Mucosa of stomach (tissue), 1 donor: Measurements from ENCODE around the gene NPAS3.

ENCODE experiments used
- H3K27me3 ChIP-seq: one replicate; pipeline ENCODE4 v1.7.0; 2013; ENCODE audit warnings: mild to moderate bottlenecking, low read length; ENCODE audit not compliant: control insufficient read depth, insufficient read depth
- H3K36me3 ChIP-seq: one replicate; pipeline ENCODE4 v1.7.0; 2013; ENCODE audit warnings: low read length; ENCODE audit not compliant: control insufficient read depth, insufficient read depth
- H3K4me1 ChIP-seq: one replicate; pipeline ENCODE4 v1.7.0; 2013; ENCODE audit warnings: mild to moderate bottlenecking, low read length; ENCODE audit not compliant: control insufficient read depth, insufficient read depth
- H3K4me3 ChIP-seq: one replicate; pipeline ENCODE4 v1.7.0; 2013; ENCODE audit warnings: low read length
- H3K9ac ChIP-seq: one replicate; pipeline ENCODE4 v1.7.0; 2013; ENCODE audit warnings: mild to moderate bottlenecking, low read length, moderate library complexity
- H3K9me3 ChIP-seq: one replicate; pipeline ENCODE4 v1.7.0; 2013; ENCODE audit warnings: mild to moderate bottlenecking, low read length, moderate library complexity; ENCODE audit not compliant: control insufficient read depth
- donor health status: Pancreatic carcinoma.

NPAS3 gene

GRCh38 chr14:33576014-33576413, 637.3 kb downstream of the NPAS3 start:
- no peaks in the 10 kb centered on the region for H3K27me3 ChIP-seq
- H3K4me1 ChIP-seq, result no peaks in the 10 kb centered on the region
- no peak overlapping the region for H3K9ac ChIP-seq
- no peaks in the 10 kb centered on the region for H3K9me3 ChIP-seq
- no peak overlapping the region for H3K4me3 ChIP-seq
- H3K36me3 ChIP-seq, result no peaks in the 10 kb centered on the region

DNA sequence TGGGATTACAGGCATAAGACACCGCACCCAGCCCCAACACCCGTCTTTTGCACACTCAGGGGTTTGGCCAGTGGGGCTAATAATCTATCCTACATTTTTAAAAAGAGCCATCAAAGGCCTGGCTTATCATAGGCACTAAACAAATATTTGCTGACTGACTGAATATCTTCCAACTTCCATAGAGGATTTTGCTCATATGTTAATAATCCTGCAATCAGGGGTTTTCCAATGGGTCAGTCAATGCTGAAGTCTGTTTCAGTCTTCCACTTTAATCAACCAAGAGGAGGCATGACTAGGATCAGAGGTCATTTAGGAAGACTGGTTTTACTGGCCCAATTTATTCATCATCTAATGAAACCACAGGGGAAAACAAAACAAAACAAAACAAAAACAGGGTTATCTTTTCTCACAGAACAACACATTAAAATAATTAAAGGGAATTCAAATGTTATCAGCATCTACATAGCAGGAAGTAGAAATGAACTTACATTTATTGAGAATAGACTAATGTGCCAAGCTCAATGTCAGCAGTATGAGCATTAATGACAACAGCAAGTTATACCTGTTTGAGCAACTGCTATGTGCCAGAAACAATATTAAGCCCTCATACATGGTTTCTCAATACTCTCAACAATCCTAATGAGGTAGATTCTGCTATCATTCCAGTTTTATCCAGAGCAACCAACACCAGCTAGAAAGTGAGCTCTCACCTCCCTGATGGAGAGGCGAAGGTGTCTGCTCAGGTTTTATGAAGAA, 640.0 kb downstream of the NPAS3 start:
- Histone ChIP-seq H3K36me3 (no peaks in the 10 kb centered on the region), H3K9ac (no peak overlapping the region), H3K4me1 (no peaks in the 10 kb centered on the region), H3K4me3 (no peak overlapping the region), H3K27me3 (no peaks in the 10 kb centered on the region), H3K9me3 (no peaks in the 10 kb centered on the region)

DNA sequence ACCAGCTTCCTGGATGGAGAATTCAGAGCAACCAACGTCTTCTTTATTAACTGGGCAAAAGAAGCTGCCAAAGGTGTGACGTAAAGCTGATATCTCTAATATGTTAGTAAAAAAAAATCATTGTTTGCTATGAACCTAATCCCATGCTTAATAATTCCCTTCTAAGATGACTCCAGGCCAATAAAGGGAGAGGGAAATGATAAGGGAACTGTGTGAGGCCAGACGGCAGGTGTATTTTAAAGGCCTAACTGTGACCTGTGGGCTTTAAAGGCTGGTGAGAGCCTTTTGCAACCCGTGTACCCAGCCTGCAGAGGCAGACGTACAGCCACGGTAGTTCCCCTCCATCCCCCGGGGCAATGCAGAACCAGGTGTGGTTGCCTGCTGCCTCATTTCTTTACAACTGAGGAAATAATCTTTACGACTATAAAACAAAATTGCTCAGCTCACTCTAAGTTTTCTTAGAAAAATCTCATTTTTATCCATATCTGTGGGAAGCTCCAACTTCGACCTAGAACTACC, 641.6 kb downstream of the NPAS3 start:
- H3K4me1 ChIP-seq, result no peaks in the 10 kb centered on the region
- H3K27me3 ChIP-seq, result no peaks in the 10 kb centered on the region

GRCh38 chr14:33580841-33581240, 642.2 kb downstream of the NPAS3 start:
- Histone ChIP-seq H3K4me1 (no peaks in the 10 kb centered on the region), H3K36me3 (no peaks in the 10 kb centered on the region), H3K4me3 (no peak overlapping the region), H3K9ac (no peak overlapping the region), H3K27me3 (no peaks in the 10 kb centered on the region), H3K9me3 (no peaks in the 10 kb centered on the region)

More for the DNA sequence above, 641.6 kb downstream of the NPAS3 start:
- Histone ChIP-seq H3K36me3 (no peaks in the 10 kb centered on the region), H3K9ac (no peak overlapping the region), H3K4me3 (no peak overlapping the region), H3K9me3 (no peaks in the 10 kb centered on the region)

DNA sequence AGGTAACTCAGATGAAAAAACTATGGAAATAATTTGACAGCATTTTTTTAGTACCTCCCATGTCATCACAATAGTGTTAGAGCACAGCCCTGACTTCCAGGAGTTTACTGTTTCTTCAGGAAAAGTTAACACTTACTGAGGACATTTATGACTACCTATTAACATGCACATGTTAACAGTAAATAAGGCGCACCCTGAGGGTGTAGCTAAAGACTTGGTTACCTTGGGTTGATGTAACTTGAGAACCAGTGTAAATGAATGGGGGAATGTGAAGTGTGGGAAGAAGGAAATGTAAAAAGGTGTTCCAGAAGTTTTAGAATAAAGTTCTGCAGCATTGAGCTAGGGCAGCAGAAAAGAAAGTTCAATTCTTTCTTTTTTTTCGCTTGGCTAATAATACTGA, 646.0 kb downstream of the NPAS3 start:
- H3K9ac ChIP-seq, result no peak overlapping the region
- H3K27me3 ChIP-seq, result no peaks in the 10 kb centered on the region
- H3K9me3 ChIP-seq, result no peaks in the 10 kb centered on the region
- H3K36me3 ChIP-seq, result no peaks in the 10 kb centered on the region
- no peaks in the 10 kb centered on the region for H3K4me1 ChIP-seq
- H3K4me3 ChIP-seq, result no peak overlapping the region

- H3K9ac ChIP-seq, result no peak overlapping the region
- no peak overlapping the region for H3K4me3 ChIP-seq
- no peaks in the 10 kb centered on the region for H3K4me1 ChIP-seq
These were observed 648.1 kb downstream of the NPAS3 start for GRCh38 chr14:33586806-33587205.

DNA sequence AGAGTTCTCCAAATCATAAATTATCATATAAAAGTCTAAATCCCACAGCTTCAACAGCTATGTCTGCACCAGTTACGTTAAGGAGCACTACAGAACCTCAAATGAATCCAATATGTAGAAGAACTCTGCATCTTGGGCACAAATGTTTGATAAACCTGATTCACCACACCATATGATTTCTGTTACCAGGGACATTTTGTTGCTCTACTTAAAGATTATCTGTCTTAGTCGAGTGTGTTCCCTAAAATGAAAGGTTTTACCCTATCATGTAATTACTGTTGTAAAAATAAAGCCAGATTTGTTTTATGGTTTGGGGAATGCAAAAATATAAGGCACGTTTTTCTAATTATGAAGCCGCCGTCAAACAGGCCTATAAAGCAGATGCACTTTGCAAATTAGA, 649.1 kb downstream of the NPAS3 start:
- Histone ChIP-seq H3K27me3 (no peaks in the 10 kb centered on the region), H3K4me3 (no peak overlapping the region), H3K36me3 (no peaks in the 10 kb centered on the region), H3K9me3 (no peaks in the 10 kb centered on the region), H3K4me1 (no peaks in the 10 kb centered on the region), H3K9ac (no peak overlapping the region)

More at GRCh38 chr14:33586806-33587205, 648.1 kb downstream of the NPAS3 start:
- no peaks in the 10 kb centered on the region for H3K9me3 ChIP-seq
- H3K27me3 ChIP-seq, result no peaks in the 10 kb centered on the region
- H3K36me3 ChIP-seq, result no peaks in the 10 kb centered on the region

- no peaks in the 10 kb centered on the region for H3K9me3 ChIP-seq
- no peaks in the 10 kb centered on the region for H3K27me3 ChIP-seq
- H3K9ac ChIP-seq, result no peak overlapping the region
- no peaks in the 10 kb centered on the region for H3K36me3 ChIP-seq
- H3K4me3 ChIP-seq, result no peak overlapping the region
- H3K4me1 ChIP-seq, result no peaks in the 10 kb centered on the region
These were observed 650.1 kb downstream of the NPAS3 start for GRCh38 chr14:33588771-33589170.

- H3K9me3 ChIP-seq, result no peaks in the 10 kb centered on the region
- no peak overlapping the region for H3K4me3 ChIP-seq
- H3K27me3 ChIP-seq, result no peaks in the 10 kb centered on the region
- H3K9ac ChIP-seq, result no peak overlapping the region
- H3K36me3 ChIP-seq, result no peaks in the 10 kb centered on the region
- no peaks in the 10 kb centered on the region for H3K4me1 ChIP-seq
These were observed 650.7 kb downstream of the NPAS3 start for GRCh38 chr14:33589334-33589733.

DNA sequence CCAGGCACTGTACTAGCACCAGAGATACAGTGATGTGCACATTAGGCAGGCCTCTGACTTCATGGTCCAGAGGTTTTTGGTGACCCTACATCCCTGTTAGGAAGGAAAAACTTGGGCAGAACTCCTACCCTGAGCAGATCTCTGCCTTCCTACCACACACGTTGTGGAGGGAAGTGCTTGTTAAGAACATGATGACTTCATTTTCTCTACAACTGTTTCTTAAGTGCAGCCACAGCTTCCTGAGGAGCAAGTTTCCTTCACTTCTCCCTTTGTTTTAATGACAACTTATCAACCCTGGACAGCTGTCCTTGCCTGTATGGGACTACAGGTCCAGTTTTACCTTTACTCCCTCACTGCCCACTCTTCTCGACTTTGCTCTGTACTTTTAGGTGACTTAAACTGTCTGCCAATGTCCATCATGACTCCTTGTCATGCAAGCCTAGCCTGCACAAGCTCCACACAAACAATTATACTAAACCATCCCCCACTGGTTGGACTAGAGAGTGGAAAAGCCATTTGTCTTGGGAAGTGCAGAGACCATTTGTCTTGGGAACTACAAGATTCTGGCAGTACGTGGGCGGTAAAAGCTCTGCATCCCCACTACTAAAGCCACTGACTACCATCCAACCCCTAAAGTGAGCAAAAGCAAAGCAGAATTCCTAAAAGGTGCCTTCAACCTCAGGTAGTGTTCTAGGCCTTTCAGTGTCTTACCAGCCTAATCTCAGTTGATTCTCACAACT, 652.4 kb downstream of the NPAS3 start:
- H3K9ac ChIP-seq, result no peak overlapping the region
- no peaks in the 10 kb centered on the region for H3K36me3 ChIP-seq
- H3K27me3 ChIP-seq, result no peaks in the 10 kb centered on the region
- H3K4me1 ChIP-seq, result no peaks in the 10 kb centered on the region
- no peak overlapping the region for H3K4me3 ChIP-seq
- no peaks in the 10 kb centered on the region for H3K9me3 ChIP-seq

- Histone ChIP-seq H3K4me3 (no peak overlapping the region), H3K36me3 (no peaks in the 10 kb centered on the region), H3K9ac (no peak overlapping the region), H3K27me3 (no peaks in the 10 kb centered on the region), H3K9me3 (no peaks in the 10 kb centered on the region), H3K4me1 (no peaks in the 10 kb centered on the region)
These were observed 653.6 kb downstream of the NPAS3 start for GRCh38 chr14:33592297-33592696.
